Fibroblast of the aortic adventitia (primary cell): ENCODE data around the gene CSF3. TPM values are rescaled to one million over a fixed set of nuclear protein-coding genes. Genes with fewer than 3 reads are reported as not detected.

Source experiments
- DNase-seq: peaks from one replicate; pipeline ENCODE4 v3.0.0-alpha.2; 2010; ENCODE audit warnings: low read depth
- H3K4me3 ChIP-seq: 2 replicates; pipeline ENCODE4 v1.5.1; 2011; ENCODE audit warnings: low read depth, mild to moderate bottlenecking, control low read depth, low read length, moderate library complexity
- CTCF ChIP-seq: IDR thresholded peaks from 2 replicates; pipeline ENCODE4 v1.5.1; 2011; ENCODE audit warnings: mild to moderate bottlenecking, low read length, control low read depth, inconsistent platforms; ENCODE audit not compliant: insufficient read depth
- total RNA-seq: library from RNA; depleted of rRNA; stranded (reverse); fragments of >200 nt; gene quantifications from 2 replicates; pipeline ENCODE4 v1.2.3, GENCODE V29; 2012; ENCODE audit warnings: low replicate concordance

The CSF3 gene
- total RNA-seq, 1 donor, result not detected

GRCh38 chr17:39980351-39981206, 34.7 kb upstream of the CSF3 start, which contains the start of gene PSMD3:
Gene PSMD3, plus strand, starts transcription at chr17:39980807. Its CDS starts 164 bp downstream, at chr17:39980971.
- peak within 1 kb of the TSS; percentile 95 for H3K4me3 ChIP-seq
- DNase-seq, result peak; percentile 100
- peak; percentile 79 for TF ChIP-seq CTCF

GRCh38 chr17:39981207-39981741, 34.0 kb upstream of the CSF3 start:
- H3K4me3 ChIP-seq, result peak overlapping the region; percentile 95
- no peak for DNase-seq

DNA sequence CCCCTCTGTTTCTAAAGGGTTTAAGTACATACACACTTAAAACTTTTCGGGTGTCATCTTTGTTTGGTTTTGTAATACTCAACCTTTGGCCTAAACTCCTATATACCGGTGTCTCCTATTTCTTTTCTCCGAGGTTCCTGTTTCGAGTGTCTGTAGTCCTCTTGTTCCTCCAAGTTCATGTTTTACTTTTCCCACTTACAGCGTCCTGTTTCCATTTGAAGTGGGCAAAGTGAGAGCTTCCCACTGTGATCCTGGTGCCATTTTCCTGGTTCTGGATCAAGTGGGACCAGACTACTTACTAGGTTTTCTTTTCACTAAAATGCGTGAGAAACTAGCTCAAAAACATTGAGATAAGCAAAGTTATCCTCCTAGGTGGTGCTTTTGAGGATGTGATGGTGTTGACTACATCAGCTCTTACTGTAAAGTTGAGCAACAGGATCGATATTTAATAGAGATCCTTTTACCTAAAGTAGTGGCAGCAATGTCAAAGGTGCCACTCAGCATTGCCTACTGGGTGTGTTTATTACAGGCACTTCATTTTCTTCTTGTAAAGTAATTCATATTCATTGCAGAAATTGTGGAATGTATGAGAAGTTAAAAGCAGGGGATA, 33.4 kb upstream of the CSF3 start:
- DNase-seq, result no peak
- peak overlapping the region; percentile 95 for H3K4me3 ChIP-seq
- no peak for TF ChIP-seq CTCF

More at GRCh38 chr17:39981207-39981741, 34.0 kb upstream of the CSF3 start:
- no peak for TF ChIP-seq CTCF

DNA sequence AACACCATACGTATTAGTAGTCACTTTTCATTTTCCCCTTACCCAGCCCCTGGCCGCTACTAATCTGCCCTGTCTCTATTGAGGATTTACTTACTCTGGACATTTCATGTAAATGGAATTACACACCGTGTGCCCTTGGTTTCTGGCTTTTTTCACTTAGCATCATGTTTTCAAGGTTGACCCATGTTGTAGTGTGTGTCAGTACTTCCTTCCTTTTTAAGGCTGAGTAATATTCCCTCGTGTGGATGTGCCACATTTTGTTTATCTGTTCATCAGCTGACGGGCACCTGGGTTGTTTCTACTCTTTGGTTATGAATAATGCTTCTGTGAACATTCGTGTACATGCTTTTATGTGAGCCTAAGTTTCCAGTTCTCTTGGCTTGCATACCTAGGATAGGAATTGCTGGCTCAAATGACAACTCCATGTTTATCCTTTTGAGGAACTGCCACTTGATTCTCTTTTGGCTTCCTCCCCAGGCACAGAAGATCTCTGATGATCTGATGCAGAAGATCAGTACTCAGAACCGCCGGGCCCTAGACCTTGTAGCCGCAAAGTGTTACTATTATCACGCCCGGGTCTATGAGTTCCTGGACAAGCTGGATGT, 26.9 kb upstream of the CSF3 start:
- no peak for TF ChIP-seq CTCF
- DNase-seq, result no peak
- no peak overlapping the region for H3K4me3 ChIP-seq

DNA sequence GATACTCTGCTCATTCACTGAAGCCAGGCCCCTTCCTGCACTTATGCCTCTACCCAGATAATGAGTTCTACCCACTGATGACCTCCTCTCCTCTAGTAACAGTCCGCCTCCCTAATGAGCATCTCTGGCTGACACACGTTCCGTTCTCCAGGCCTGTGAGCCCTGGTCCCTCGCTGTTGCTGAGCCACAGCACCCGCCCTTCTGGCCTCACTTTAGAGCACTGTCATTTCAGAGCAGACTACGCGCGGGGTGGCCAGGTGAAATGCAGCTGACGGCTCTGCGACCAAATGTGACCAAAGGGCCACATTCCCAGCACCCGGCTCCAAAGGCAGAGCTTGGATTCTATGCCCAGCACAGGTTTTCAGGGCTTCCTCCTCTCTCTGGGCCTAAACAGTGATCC, 20.8 kb upstream of the CSF3 start:
- H3K4me3 ChIP-seq, result no peak overlapping the region
- DNase-seq, result no peak
- no peak for TF ChIP-seq CTCF

GRCh38 chr17:39995438-39995837, 19.8 kb upstream of the CSF3 start:
- no peak for TF ChIP-seq CTCF
- H3K4me3 ChIP-seq, result no peak overlapping the region
- no peak for DNase-seq
